ENCODE measurements around the gene LRP1B.

Gene LRP1B

GRCh38 chr2:141381946-141382345, 748.9 kb downstream of the LRP1B start:
- no peak overlapping the region for H3K9ac ChIP-seq
- TF ChIP-seq CTCF (conservative IDR thresholded peaks at IDR 0.05; ENCODE audit: low read depth, low read length), result no peak
- H3K4me1 ChIP-seq (ENCODE audit: low read depth, poor library complexity, severe bottlenecking), result no peaks in the 10 kb centered on the region
- no peak overlapping the region for H2AFZ ChIP-seq (ENCODE audit: low read depth)
- H3K27ac ChIP-seq, result no peak overlapping the region
- no peaks in the 10 kb centered on the region for H3K36me3 ChIP-seq (ENCODE audit: insufficient read depth)
- H3K79me2 ChIP-seq (ENCODE audit: insufficient read depth, low read depth), result no peaks in the 10 kb centered on the region
- no peak overlapping the region for H3K4me2 ChIP-seq
- H4K20me1 ChIP-seq (ENCODE audit: insufficient read depth), result no peaks in the 10 kb centered on the region
- no peaks in the 10 kb centered on the region for H3K27me3 ChIP-seq (ENCODE audit: insufficient read depth, low read depth)
- H3K4me3 ChIP-seq (IDR thresholded peaks at IDR 0.05; ENCODE audit: insufficient read depth, low read depth, low read length), result no peak overlapping the region

- Histone ChIP-seq H3K4me3 (IDR thresholded peaks at IDR 0.05; ENCODE audit: insufficient read depth, low read depth, low read length) (no peak overlapping the region), H3K27me3 (ENCODE audit: insufficient read depth, low read depth) (no peaks in the 10 kb centered on the region), H3K79me2 (ENCODE audit: insufficient read depth, low read depth) (no peaks in the 10 kb centered on the region), H3K27ac (no peak overlapping the region), H4K20me1 (ENCODE audit: insufficient read depth) (no peaks in the 10 kb centered on the region), H3K4me2 (no peak overlapping the region), H3K36me3 (ENCODE audit: insufficient read depth) (no peaks in the 10 kb centered on the region), H3K4me1 (ENCODE audit: low read depth, poor library complexity, severe bottlenecking) (no peaks in the 10 kb centered on the region), H3K9ac (no peak overlapping the region), H2AFZ (ENCODE audit: low read depth) (no peak overlapping the region)
- no peak for TF ChIP-seq CTCF (conservative IDR thresholded peaks at IDR 0.05; ENCODE audit: low read depth, low read length)
Observed at GRCh38 chr2:141380008-141380979, 750.5 kb downstream of the LRP1B start.

GRCh38 chr2:141364821-141365220, 766.0 kb downstream of the LRP1B start:
- Histone ChIP-seq H2AFZ (ENCODE audit: low read depth) (no peak overlapping the region), H3K4me2 (no peak overlapping the region), H3K27me3 (ENCODE audit: insufficient read depth, low read depth) (no peaks in the 10 kb centered on the region), H3K36me3 (ENCODE audit: insufficient read depth) (no peaks in the 10 kb centered on the region), H3K27ac (no peak overlapping the region), H3K9ac (no peak overlapping the region), H3K79me2 (ENCODE audit: insufficient read depth, low read depth) (no peaks in the 10 kb centered on the region), H4K20me1 (ENCODE audit: insufficient read depth) (no peaks in the 10 kb centered on the region), H3K4me3 (IDR thresholded peaks at IDR 0.05; ENCODE audit: insufficient read depth, low read depth, low read length) (no peak overlapping the region), H3K4me1 (ENCODE audit: low read depth, poor library complexity, severe bottlenecking) (no peaks in the 10 kb centered on the region)
- no peak for TF ChIP-seq CTCF (conservative IDR thresholded peaks at IDR 0.05; ENCODE audit: low read depth, low read length)

GRCh38 chr2:141362311-141362710, 768.5 kb downstream of the LRP1B start:
- Histone ChIP-seq H3K36me3 (ENCODE audit: insufficient read depth) (no peaks in the 10 kb centered on the region), H3K4me3 (IDR thresholded peaks at IDR 0.05; ENCODE audit: insufficient read depth, low read depth, low read length) (no peak overlapping the region), H3K9ac (no peak overlapping the region), H4K20me1 (ENCODE audit: insufficient read depth) (no peaks in the 10 kb centered on the region), H3K4me2 (no peak overlapping the region), H3K27ac (no peak overlapping the region), H3K79me2 (ENCODE audit: insufficient read depth, low read depth) (no peaks in the 10 kb centered on the region), H2AFZ (ENCODE audit: low read depth) (no peak overlapping the region), H3K27me3 (ENCODE audit: insufficient read depth, low read depth) (no peaks in the 10 kb centered on the region), H3K4me1 (ENCODE audit: low read depth, poor library complexity, severe bottlenecking) (no peaks in the 10 kb centered on the region)
- no peak for TF ChIP-seq CTCF (conservative IDR thresholded peaks at IDR 0.05; ENCODE audit: low read depth, low read length)

Data from KMS-11 (cell line).